Body of pancreas (tissue), 4 donors: Measurements from ENCODE around the gene NR4A1. TPM values are rescaled to one million over a fixed set of nuclear protein-coding genes. Genes with fewer than 3 reads are reported as not detected.

Experiments
- ATAC-seq: fragments of 150-250 bp; one replicate; pipeline ENCODE4 v1.9.1; 2016
- DNase-seq, 4 donors: peaks; one replicate each; pipeline ENCODE4 v3.0.0-alpha.2; 2019
- H3K27ac ChIP-seq, 4 donors: fragments of 200-600 bp; sonication (generic); 1 replicate in 3 of 4; 2 replicates in 1 of 4; pipeline versions ENCODE4 v1.5.1 to v1.6.1; 2016 to 2019; ENCODE audit warnings: mild to moderate bottlenecking in 1 of 4, mixed read lengths in 1 of 4, moderate library complexity in 1 of 4
- H3K27me3 ChIP-seq, 2 donors: fragments of 200-600 bp; sonication (generic); one replicate each; pipeline ENCODE4 v1.6.0; 2016; ENCODE audit warnings: mild to moderate bottlenecking in 1 of 2
- H3K36me3 ChIP-seq, 2 donors: fragments of 200-600 bp; sonication (generic); replicated peaks in 1 of 2; 2 replicates each; pipeline ENCODE4 v1.5.1; 2016; ENCODE audit warnings: low read depth in 2 of 2; ENCODE audit not compliant: insufficient read depth in 1 of 2
- H3K4me1 ChIP-seq: fragments of 200-600 bp; sonication (generic); one replicate; pipeline ENCODE4 v1.6.0; 2016
- H3K4me3 ChIP-seq, 2 donors: fragments of 200-600 bp; sonication (generic); 1 replicate in 1 of 2; 2 replicates in 1 of 2; pipeline ENCODE4 v1.5.1; 2016 to 2019
- H3K9me3 ChIP-seq, 3 donors: fragments of 200-600 bp; sonication (generic); 1 replicate in 2 of 3; 2 replicates in 1 of 3; pipeline ENCODE4 v1.5.1; 2016
- CTCF ChIP-seq, 7 experiments: fragments of 450-650 bp in 4 of 7; fragments of 200-600 bp in 3 of 7; sonication (generic) in 3 of 7; IDR thresholded peaks; one replicate each; pipeline ENCODE4 v1.5.1; 2016 to 2019; ENCODE audit warnings: antibody characterized with exemption in 7 of 7
- POLR2A ChIP-seq, 3 donors: fragments of 450-650 bp; IDR thresholded peaks; one replicate each; pipeline ENCODE4 v1.6.1; 2016; ENCODE audit warnings: antibody characterized with exemption in 3 of 3, mild to moderate bottlenecking in 2 of 3
- WGBS, 2 donors: methylation state at CpG; one replicate each; pipeline ENCODE4 v1.1.5; 2017; 5-methylcytosine and 5-hydroxymethylcytosine counted together
- intact Hi-C: fragments of 100-400 bp; cut with DNase I; formaldehyde crosslinking; loops from one replicate; pipeline ENCODE4 v1.15.1; 2023
- total RNA-seq, 2 donors: library from RNA; depleted of rRNA; stranded (reverse); fragments of >200 nt; gene quantifications; one replicate each; pipeline ENCODE4 v1.1.0, GENCODE V29; 2016

Gene NR4A1
- total RNA-seq, 2 donors from 2014 or later = 36.6 to 253 TPM

GRCh38 chr12:52042706-52043385, 8.4 kb upstream of the NR4A1 start:
- H3K36me3 ChIP-seq = no peaks in the 10 kb centered on the region
- H3K27ac ChIP-seq = peak overlapping the region; percentile 82 to 93 (median 86)
- H3K4me3 ChIP-seq = no peak overlapping the region
- intact Hi-C loops = no loop called here
- DNase-seq = no peak
- no peaks in the 10 kb centered on the region for H3K9me3 ChIP-seq
- ATAC-seq = no peak
- 50 to 58% methylated on average over 1 to 8 of the region's 8 CpGs for WGBS, 2 donors
- peaks cover 50% of the 10 kb centered on the region for H3K4me1 ChIP-seq
- H3K27me3 ChIP-seq = no peaks in the 10 kb centered on the region
- no peak for TF ChIP-seq POLR2A (IDR thresholded peaks at IDR 0.05)
- no peak for TF ChIP-seq CTCF (IDR thresholded peaks at IDR 0.05)

- no peaks in the 10 kb centered on the region for H3K36me3 ChIP-seq
- H3K27me3 ChIP-seq = no peaks in the 10 kb centered on the region
- peaks cover 45% of the 10 kb centered on the region for H3K4me1 ChIP-seq
- no peak for TF ChIP-seq CTCF (IDR thresholded peaks at IDR 0.05)
- intact Hi-C loops = no loop called here
- H3K27ac ChIP-seq = peak overlapping the region; percentile 82 to 93 (median 86)
- H3K9me3 ChIP-seq = no peaks in the 10 kb centered on the region
- no peak overlapping the region for H3K4me3 ChIP-seq
- DNase-seq (peak; percentile 66 to 84 (median 80)), ATAC-seq (peak; percentile 68)
- 43 to 48% methylated on average over 9 to 19 of the region's 21 CpGs for WGBS, 2 donors
Observed at GRCh38 chr12:52043386-52044212, 7.6 kb upstream of the NR4A1 start.

- Histone ChIP-seq H3K4me3 (no peak overlapping the region), H3K27ac (peak overlapping the region; percentile 82 to 93 (median 86)), H3K9me3 (no peaks in the 10 kb centered on the region), H3K27me3 (no peaks in the 10 kb centered on the region), H3K36me3 (no peaks in the 10 kb centered on the region), H3K4me1 (peaks cover 48% of the 10 kb centered on the region)
- ATAC-seq (peak; percentile 75), DNase-seq (peak; percentile 81 to 92 (median 88))
- TF ChIP-seq CTCF (IDR thresholded peaks at IDR 0.05) (no peak), POLR2A (IDR thresholded peaks at IDR 0.05) (peak; percentile 11 to 46 (median 28))
- 36 to 40% methylated on average over 12 to 18 of the region's 18 CpGs for WGBS, 2 donors
- intact Hi-C loops = no loop called here
Observed at GRCh38 chr12:52044292-52044983, 6.8 kb upstream of the NR4A1 start.

GRCh38 chr12:52045794-52046199, 5.4 kb upstream of the NR4A1 start:
- Histone ChIP-seq H3K27me3 (no peaks in the 10 kb centered on the region), H3K4me1 (peaks cover 56% of the 10 kb centered on the region), H3K4me3 (no peak overlapping the region), H3K36me3 (no peaks in the 10 kb centered on the region), H3K9me3 (no peaks in the 10 kb centered on the region), H3K27ac (peak overlapping the region in 3 of 4 donors; percentile 82 to 93 (median 83))
- TF ChIP-seq CTCF (IDR thresholded peaks at IDR 0.05) (no peak), POLR2A (IDR thresholded peaks at IDR 0.05) (no peak)
- intact Hi-C loops = no loop called here
- no peak for ATAC-seq
- 26 to 48% methylated on average over 3 to 4 of the region's 4 CpGs for WGBS, 2 donors
- peak in 1 of 4 donors; percentile 52 for DNase-seq
